ENCODE measurements around the gene ZNF322. TPM values are rescaled to one million over a fixed set of nuclear protein-coding genes. Genes with fewer than 3 reads are reported as not detected.

The ZNF322 gene
- total RNA-seq, 2 donors from 2014 or later = 17.2 to 24.0 TPM

DNA sequence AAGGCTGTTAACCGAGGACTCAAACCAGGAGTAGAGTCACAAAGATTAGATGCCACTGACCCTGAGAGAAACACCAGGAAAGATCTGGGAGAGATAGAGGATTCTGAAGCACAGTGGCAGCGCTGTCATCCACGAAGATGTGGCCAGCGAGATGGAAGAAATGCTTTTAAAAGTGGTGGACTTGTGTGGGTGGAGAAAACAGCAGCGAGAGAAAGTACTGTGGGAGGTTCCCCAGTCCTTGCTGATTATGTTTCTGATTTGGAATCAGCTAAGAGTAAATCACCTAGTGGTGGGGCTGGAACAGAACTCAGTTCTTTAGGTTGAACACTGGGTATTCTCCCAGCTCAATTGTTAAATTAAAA is 435 bp upstream of the ZNF322 start:
- Histone ChIP-seq H3K27ac (peak overlapping the region; percentile 58), H3K9me3 (no peaks in the 10 kb centered on the region), H3K36me3 (no peaks in the 10 kb centered on the region), H3K4me3 (peak overlapping the region; percentile 53), H3K4me1 (peaks cover 8% of the 10 kb centered on the region), H3K9ac (ENCODE audit: low read depth in 2 of 2, low read length in 2 of 2) (peak overlapping the region; percentile 76 to 88), H3K27me3 (no peaks in the 10 kb centered on the region)
- intact Hi-C loops (cut with DNase I) = no loop called here
- DNase-seq = no peak
- TF ChIP-seq, protein P1, sequence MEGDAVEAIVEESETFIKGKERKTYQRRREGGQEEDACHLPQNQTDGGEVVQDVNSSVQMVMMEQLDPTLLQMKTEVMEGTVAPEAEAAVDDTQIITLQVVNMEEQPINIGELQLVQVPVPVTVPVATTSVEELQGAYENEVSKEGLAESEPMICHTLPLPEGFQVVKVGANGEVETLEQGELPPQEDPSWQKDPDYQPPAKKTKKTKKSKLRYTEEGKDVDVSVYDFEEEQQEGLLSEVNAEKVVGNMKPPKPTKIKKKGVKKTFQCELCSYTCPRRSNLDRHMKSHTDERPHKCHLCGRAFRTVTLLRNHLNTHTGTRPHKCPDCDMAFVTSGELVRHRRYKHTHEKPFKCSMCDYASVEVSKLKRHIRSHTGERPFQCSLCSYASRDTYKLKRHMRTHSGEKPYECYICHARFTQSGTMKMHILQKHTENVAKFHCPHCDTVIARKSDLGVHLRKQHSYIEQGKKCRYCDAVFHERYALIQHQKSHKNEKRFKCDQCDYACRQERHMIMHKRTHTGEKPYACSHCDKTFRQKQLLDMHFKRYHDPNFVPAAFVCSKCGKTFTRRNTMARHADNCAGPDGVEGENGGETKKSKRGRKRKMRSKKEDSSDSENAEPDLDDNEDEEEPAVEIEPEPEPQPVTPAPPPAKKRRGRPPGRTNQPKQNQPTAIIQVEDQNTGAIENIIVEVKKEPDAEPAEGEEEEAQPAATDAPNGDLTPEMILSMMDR (IDR thresholded peaks at IDR 0.05) = no peak

DNA sequence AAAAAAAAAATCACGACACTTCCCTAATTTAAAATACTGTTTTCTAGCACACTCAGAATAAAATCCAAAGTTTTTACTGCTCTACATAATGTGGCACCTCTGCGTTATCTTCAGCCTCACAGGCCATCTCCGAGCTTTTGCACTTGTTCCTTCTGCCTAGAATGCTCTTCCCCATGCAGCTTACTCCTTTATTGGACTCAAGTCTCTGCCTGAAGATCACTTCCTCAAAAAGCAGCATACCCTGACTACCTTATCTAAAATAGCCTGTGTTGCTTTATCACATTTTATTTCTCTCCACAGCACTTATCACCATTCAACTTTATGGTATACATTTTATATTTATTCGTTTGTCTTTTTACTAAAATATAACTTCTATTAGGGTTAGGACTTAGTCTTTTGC is 2.3 kb downstream of the ZNF322 start:
- Histone ChIP-seq H3K4me3 (no peak overlapping the region), H3K27ac (no peak overlapping the region), H3K27me3 (no peaks in the 10 kb centered on the region), H3K4me1 (peaks cover 8% of the 10 kb centered on the region), H3K9ac (ENCODE audit: low read depth in 2 of 2, low read length in 2 of 2) (no peak overlapping the region), H3K36me3 (no peaks in the 10 kb centered on the region), H3K9me3 (no peaks in the 10 kb centered on the region)
- no peak for DNase-seq
- TF ChIP-seq, protein P1 (IDR thresholded peaks at IDR 0.05) = no peak
- intact Hi-C loops (cut with DNase I) = no loop called here

DNA sequence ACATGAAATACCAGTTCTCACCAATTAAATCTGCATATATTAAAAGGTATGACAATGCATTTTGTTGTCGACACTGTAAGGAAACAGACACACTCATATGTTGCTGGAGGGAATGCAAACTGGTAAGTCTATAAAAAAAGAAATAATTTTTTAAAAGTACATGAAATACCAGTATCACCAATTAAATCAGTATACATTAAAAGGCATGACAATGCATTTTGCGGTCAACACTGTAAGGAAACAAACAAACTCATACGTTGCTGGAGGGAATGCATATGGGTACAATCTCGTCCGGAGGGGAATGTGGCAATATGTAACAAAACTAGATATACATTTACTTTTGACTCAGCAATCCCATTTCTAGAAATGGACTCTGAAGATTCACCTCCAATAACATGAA is 6.5 kb downstream of the ZNF322 start:
- Histone ChIP-seq H3K27ac (no peak overlapping the region), H3K36me3 (no peaks in the 10 kb centered on the region), H3K9ac (ENCODE audit: low read depth in 2 of 2, low read length in 2 of 2) (no peak overlapping the region), H3K9me3 (no peaks in the 10 kb centered on the region), H3K4me3 (no peak overlapping the region), H3K27me3 (no peaks in the 10 kb centered on the region), H3K4me1 (peaks cover 6% of the 10 kb centered on the region)
- TF ChIP-seq, protein P1 (IDR thresholded peaks at IDR 0.05) = no peak
- no peak for DNase-seq
- intact Hi-C loops (cut with DNase I) = no loop called here

GRCh38 chr6:26651133-26651781 is 8.3 kb downstream of the ZNF322 start:
- Histone ChIP-seq H3K4me3 (no peak overlapping the region), H3K9ac (ENCODE audit: low read depth in 2 of 2, low read length in 2 of 2) (no peak overlapping the region), H3K36me3 (no peaks in the 10 kb centered on the region), H3K27ac (no peak overlapping the region), H3K9me3 (no peaks in the 10 kb centered on the region), H3K4me1 (no peaks in the 10 kb centered on the region), H3K27me3 (no peaks in the 10 kb centered on the region)
- DNase-seq = no peak
- TF ChIP-seq, protein P1 (IDR thresholded peaks at IDR 0.05) = no peak
- intact Hi-C loops (cut with DNase I) = no loop called here

DNA sequence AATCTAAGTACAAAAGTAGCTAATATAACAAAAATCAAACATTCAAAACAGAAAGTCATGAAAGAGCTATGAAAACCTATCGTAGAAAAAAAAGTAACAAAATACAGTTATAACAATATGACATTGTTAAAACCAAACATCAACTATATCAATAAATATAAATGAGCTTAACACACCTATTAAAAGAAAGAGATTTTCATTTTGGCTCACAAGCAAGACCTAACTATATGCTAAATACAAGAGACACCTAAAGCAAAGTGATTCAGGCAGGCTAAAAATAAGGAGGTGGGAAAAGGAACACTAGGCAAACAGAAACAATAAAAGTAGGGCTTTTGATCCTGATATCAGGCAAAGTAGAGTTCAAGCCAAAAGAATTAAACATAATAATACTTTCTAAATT is 13.5 kb downstream of the ZNF322 start:
- Histone ChIP-seq H3K4me1 (no peaks in the 10 kb centered on the region), H3K9ac (ENCODE audit: low read depth in 2 of 2, low read length in 2 of 2) (no peak overlapping the region), H3K27me3 (no peaks in the 10 kb centered on the region), H3K27ac (no peak overlapping the region), H3K4me3 (no peak overlapping the region), H3K9me3 (no peaks in the 10 kb centered on the region), H3K36me3 (peaks cover 9% of the 10 kb centered on the region)
- intact Hi-C loops (cut with DNase I) = no loop called here
- DNase-seq = no peak
- TF ChIP-seq, protein P1 (IDR thresholded peaks at IDR 0.05) = no peak
